NCI-H1417 treated with DMSO at 0.1 percent for 48 hours (cell line): ENCODE data around the gene TJP2.
"Not testable (repeated sequence)": the region's sequence is repeated elsewhere in the genome, so short reads cannot be mapped to it uniquely, and the experiment has no call there.

Experiments used
- DNase-seq: peaks from one replicate; lab custom pipeline; 2025; lab: John Stamatoyannopoulos, UW

The TJP2 gene

GRCh38 chr9:69158471-69158870 lies 15.6 kb upstream of the TJP2 start:
- no peak for DNase-seq

GRCh38 chr9:69164573-69164972 lies 9.5 kb upstream of the TJP2 start:
- DNase-seq: not testable (repeated sequence)

- no peak for DNase-seq
Measured at GRCh38 chr9:69165581-69165980, 8.5 kb upstream of the TJP2 start.

- DNase-seq: peak; percentile 53
Measured at GRCh38 chr9:69168709-69169217, 5.3 kb upstream of the TJP2 start.

- DNase-seq: no peak
Measured at GRCh38 chr9:69170231-69170630, 3.8 kb upstream of the TJP2 start.

- DNase-seq: no peak
Measured at GRCh38 chr9:69171049-69171448, 3.0 kb upstream of the TJP2 start.

- no peak for DNase-seq
Measured at GRCh38 chr9:69171517-69171916, 2.6 kb upstream of the TJP2 start.

GRCh38 chr9:69172895-69173294 lies 1.2 kb upstream of the TJP2 start:
- no peak for DNase-seq

GRCh38 chr9:69173497-69173890 lies 583 bp upstream of the TJP2 start:
- DNase-seq: no peak

- no peak for DNase-seq
Measured at GRCh38 chr9:69174616-69175463, 763 bp downstream of the TJP2 start.

- DNase-seq: no peak
Measured at GRCh38 chr9:69175486-69175885, 1.4 kb downstream of the TJP2 start.

GRCh38 chr9:69176471-69177171 lies 2.5 kb downstream of the TJP2 start:
- DNase-seq: no peak

GRCh38 chr9:69178583-69179011 lies 4.5 kb downstream of the TJP2 start:
- no peak for DNase-seq

- no peak for DNase-seq
Measured at GRCh38 chr9:69179037-69179436, 5.0 kb downstream of the TJP2 start.

GRCh38 chr9:69180200-69180599 lies 6.1 kb downstream of the TJP2 start:
- no peak for DNase-seq

- no peak for DNase-seq
Measured at GRCh38 chr9:69180670-69181069, 6.6 kb downstream of the TJP2 start.

GRCh38 chr9:69181908-69182353 lies 7.9 kb downstream of the TJP2 start:
- no peak for DNase-seq

GRCh38 chr9:69184266-69184665 lies 10.2 kb downstream of the TJP2 start:
- no peak for DNase-seq

- DNase-seq: no peak
Measured at GRCh38 chr9:69186841-69187611, 12.9 kb downstream of the TJP2 start.

GRCh38 chr9:69188975-69189374 lies 14.9 kb downstream of the TJP2 start:
- DNase-seq: no peak

- no peak for DNase-seq
Measured at GRCh38 chr9:69190086-69190862, 16.2 kb downstream of the TJP2 start.

GRCh38 chr9:69190863-69191181 lies 16.7 kb downstream of the TJP2 start:
- no peak for DNase-seq
